GM18519 (cell line): ENCODE data around the gene NUMB.

Source experiments
- ATAC-seq: cut with Tn5 transposase; IDR thresholded peaks from one replicate; pipeline ENCODE4 v1.9.1; 2021; ENCODE audit warnings: mild to moderate bottlenecking, moderate library complexity; ENCODE audit not compliant: unreplicated experiment, low FRiP score

The NUMB gene

GRCh38 chr14:73250317-73250713 is 208.0 kb downstream of the NUMB start:
- no peak for ATAC-seq

DNA sequence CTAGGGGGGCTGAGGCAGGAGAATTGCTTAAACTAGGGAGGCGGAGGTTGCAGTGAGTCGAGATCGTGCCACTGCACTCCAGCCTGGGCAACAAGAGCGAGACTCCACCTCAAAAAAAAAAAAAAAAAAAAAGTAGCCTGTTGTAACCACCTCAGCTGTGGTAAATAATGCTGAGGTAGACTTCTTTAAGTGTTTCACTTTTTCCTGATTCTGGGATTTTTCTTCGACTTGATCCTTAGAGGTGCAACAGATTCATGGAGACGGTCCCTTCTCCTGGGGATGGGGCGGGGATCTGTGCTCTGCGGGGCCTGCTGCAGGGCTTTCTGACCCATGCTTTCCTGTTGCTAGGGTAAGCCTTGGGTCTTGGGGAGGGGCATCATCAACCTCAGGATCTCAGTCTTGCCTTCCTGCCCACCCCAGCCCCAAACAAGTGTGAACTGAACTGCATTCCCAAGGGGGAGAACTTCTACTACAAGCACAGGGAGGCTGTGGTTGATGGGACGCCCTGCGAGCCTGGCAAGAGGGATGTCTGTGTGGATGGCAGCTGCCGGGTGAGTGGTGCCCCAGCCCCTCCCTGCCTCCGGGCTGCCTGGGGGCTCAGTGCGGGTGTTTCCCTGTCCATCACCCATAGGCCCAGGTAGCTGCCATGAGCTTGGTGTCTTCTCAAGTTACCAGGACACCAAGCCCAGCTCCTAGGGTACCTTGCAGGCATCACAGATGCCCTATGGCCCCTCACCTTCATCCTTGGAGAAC is 208.6 kb downstream of the NUMB start:
- no peak for ATAC-seq

GRCh38 chr14:73249108-73249507 is 209.2 kb downstream of the NUMB start:
- ATAC-seq = no peak

- ATAC-seq = no peak
Measured at GRCh38 chr14:73248108-73248868, 210.1 kb downstream of the NUMB start.

GRCh38 chr14:73246387-73247150 is 211.8 kb downstream of the NUMB start:
- no peak for ATAC-seq

- ATAC-seq = no peak
Measured at GRCh38 chr14:73245480-73246325, 212.6 kb downstream of the NUMB start.

DNA sequence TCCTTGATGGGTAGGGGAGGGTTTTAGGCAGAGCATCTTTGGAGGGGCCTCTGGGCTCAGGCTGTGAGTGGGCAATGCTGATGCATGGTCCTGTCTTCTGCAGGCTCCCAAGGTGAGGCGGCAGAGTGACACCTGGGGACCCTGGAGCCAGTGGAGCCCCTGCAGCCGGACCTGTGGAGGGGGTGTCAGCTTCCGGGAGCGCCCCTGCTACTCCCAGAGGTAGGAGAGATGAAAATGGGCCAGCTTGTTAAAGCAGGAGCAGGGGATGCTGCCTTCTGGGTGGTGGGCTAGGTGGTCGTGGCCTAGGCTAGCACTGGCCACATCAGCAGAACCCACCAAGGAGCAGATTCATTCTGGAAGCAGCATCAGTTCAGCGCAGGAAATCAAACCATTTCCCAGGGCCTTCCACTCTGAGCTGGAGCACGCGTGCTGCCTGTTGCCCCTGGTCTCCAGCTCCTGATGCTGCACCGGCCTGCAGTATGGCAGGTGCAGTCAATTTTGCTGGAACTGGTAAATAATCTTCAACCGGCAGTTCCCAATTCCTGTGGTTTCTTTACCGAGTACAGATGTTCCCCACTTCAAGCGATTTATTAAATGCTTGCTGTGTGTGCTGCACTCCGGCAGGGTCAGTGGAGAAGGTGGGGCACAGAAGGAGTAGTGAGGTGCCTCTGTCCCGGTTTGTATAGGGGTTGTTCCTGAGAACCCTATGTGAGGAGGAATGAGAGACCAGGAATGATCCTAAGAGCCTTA is 213.6 kb downstream of the NUMB start:
- ATAC-seq = no peak

GRCh38 chr14:73243748-73244147 is 214.6 kb downstream of the NUMB start:
- ATAC-seq = no peak

- ATAC-seq = no peak
Measured at GRCh38 chr14:73243341-73243740, 215.0 kb downstream of the NUMB start.

DNA sequence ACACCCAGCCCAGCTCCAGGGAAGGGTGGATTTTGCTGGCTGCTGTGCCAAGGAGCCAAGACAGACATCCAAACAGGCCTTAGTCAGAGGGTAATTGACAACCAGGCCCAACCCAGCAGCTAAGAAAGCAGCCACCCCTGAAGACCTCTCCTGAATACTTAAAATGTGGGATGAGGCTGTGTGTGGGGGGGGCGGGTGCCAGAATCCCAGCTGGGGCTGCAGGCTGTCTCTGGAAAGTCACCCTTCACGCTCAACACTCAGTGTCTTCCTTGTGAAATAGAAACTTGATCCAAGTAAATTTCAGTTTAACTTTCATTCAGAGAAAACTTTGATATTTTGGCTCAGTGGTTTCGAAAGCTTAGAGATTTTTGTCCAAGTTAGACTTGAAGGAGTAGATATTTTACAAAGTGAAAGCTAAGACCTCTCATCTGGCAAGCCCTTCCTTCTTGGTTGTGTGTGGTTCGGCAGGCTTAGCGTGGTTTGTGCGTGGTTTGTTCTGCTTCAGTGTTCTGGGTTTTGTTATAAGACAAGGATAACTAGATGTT is 215.9 kb downstream of the NUMB start:
- ATAC-seq = no peak

- no peak for ATAC-seq
Measured at GRCh38 chr14:73241481-73242165, 216.7 kb downstream of the NUMB start.

DNA sequence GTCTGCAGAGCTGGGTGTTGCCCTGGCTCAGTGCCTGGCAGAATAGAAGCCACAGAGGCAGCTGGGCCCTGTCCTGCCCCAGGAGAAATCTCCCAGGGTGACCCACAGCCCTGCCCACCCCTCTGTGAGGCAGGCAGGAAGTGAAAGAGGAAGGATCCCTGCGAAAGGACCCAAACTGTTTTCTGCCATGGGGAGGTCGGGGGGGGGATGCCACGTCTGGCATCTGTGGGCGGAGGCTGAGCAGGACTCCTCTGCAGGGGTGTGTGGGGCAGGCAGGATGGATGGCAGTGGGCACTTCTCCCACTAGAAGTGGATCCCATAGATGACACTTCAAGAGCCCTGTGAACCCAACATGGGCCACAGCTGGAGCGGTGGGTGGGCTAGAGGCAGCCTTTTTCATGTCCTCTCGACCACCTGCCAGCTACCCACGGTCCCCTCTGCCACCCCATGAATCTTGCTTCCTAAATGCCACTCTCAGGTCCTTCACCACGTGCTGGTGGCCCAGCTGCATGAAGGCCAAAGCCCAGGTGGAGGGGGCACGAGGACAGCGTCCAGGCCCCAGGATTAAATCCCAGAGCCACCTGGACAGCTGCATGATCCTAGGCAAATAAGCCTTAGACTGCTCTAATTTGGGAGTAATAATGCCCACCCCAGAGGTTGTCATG is 217.4 kb downstream of the NUMB start:
- no peak for ATAC-seq

DNA sequence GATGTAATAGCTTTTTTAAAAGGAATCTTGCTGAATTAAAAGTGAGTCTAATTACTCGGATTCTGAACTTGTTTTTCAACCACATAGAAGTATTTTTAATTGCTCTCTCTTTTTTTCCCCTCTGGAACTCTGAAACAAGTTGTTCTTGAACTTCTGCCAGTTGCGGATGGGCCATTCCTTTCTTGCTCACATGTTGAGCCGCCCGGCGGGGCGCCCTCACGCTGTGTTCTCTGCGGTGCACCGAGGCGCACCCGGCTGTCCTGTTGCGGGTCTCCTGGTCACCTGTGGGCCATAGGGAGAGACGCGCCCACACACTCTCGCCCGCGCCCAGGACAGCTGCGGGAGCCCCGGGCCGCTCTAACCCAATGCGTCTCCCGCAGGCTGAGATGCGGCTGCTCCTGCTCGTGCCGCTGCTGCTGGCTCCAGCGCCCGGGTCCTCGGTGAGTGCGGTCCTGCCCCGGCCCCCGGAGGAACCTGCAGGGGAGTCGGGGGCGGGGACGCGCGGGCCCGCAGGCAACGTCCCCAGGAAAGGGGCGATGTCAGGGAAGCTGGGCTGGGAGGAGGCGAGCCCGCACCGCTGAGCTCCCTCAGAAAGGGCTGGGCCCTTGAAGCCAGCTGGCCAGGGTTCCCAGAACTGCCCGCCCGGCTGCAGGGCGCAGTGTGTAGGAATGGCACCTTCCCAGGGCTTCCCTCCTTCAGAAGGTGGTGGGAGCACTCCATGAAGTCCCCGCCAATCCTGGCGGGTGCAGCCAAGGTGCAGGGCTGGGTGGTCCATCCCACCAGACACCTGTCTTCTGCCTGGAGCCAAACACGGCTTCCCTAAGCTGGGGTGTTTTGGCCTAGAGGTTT is 218.7 kb downstream of the NUMB start:
- no peak for ATAC-seq

- no peak for ATAC-seq
Measured at GRCh38 chr14:73238941-73239340, 219.4 kb downstream of the NUMB start.

DNA sequence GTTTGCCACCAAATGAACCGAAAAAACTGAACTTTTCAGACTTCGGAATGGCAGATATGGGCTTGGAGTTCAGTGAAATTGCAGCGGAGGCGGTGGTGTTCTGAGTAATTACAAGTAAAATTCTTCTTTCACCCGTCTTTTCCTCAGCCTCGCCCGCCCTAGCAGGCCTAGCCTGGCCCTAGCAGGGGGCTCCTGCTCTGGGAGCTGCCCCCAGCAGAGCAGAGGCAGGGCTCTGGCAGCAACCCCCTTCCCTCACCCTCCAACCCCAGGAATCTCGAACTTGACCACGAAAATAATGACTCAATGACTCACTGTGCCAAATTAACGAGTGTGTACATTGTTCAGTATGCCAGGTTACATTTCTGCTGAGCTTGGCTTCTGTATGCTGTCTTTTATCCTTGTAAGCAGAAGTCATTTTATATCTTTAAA is 219.9 kb downstream of the NUMB start:
- ATAC-seq = no peak

- no peak for ATAC-seq
Measured at GRCh38 chr14:73237786-73238423, 220.4 kb downstream of the NUMB start.

GRCh38 chr14:73237219-73237785 is 221.0 kb downstream of the NUMB start, which contains the start of gene PAPLN:
Gene PAPLN (plus strand): TSS chr14:73237506. CDS start chr14:73239779, 2,273 bp downstream.
- ATAC-seq = no peak
